HG03571 (cell line): ENCODE results near the gene FARS2.

Source experiments
- ATAC-seq: cut with Tn5 transposase; IDR thresholded peaks from one replicate; pipeline ENCODE4 v1.9.1; 2021; ENCODE audit not compliant: unreplicated experiment

FARS2 gene

GRCh38 chr6:5365436-5366195 lies 104.3 kb downstream of the FARS2 start:
- no peak for ATAC-seq

- no peak for ATAC-seq
These were observed 105.6 kb downstream of the FARS2 start for GRCh38 chr6:5366941-5367340.

- ATAC-seq, result no peak
These were observed 106.2 kb downstream of the FARS2 start for GRCh38 chr6:5367510-5367909.

- no peak for ATAC-seq
These were observed 112.1 kb downstream of the FARS2 start for GRCh38 chr6:5373430-5373829.

- no peak for ATAC-seq
These were observed 117.0 kb downstream of the FARS2 start for GRCh38 chr6:5378331-5378730.

GRCh38 chr6:5379647-5380242 lies 118.4 kb downstream of the FARS2 start:
- no peak for ATAC-seq

- ATAC-seq, result no peak
These were observed 122.5 kb downstream of the FARS2 start for GRCh38 chr6:5383856-5384255.

- ATAC-seq, result no peak
These were observed 123.0 kb downstream of the FARS2 start for GRCh38 chr6:5384276-5384675.

- ATAC-seq, result no peak
These were observed 127.0 kb downstream of the FARS2 start for GRCh38 chr6:5388326-5388725.

- ATAC-seq, result no peak
These were observed 127.9 kb downstream of the FARS2 start for GRCh38 chr6:5389086-5389745.

- no peak for ATAC-seq
These were observed 128.9 kb downstream of the FARS2 start for GRCh38 chr6:5390177-5390576.

GRCh38 chr6:5394280-5394679 lies 133.0 kb downstream of the FARS2 start:
- no peak for ATAC-seq

- no peak for ATAC-seq
These were observed 134.4 kb downstream of the FARS2 start for GRCh38 chr6:5395719-5396118.

GRCh38 chr6:5398530-5398929 lies 137.2 kb downstream of the FARS2 start:
- no peak for ATAC-seq

GRCh38 chr6:5399391-5399790 lies 138.1 kb downstream of the FARS2 start:
- ATAC-seq, result no peak

GRCh38 chr6:5401845-5402738 lies 140.8 kb downstream of the FARS2 start:
- ATAC-seq, result no peak

GRCh38 chr6:5403076-5403475 lies 141.8 kb downstream of the FARS2 start:
- ATAC-seq, result no peak

GRCh38 chr6:5403609-5404008 lies 142.3 kb downstream of the FARS2 start:
- no peak for ATAC-seq

- ATAC-seq, result no peak
These were observed 144.7 kb downstream of the FARS2 start for GRCh38 chr6:5405976-5406375.

- ATAC-seq, result no peak
These were observed 150.1 kb downstream of the FARS2 start for GRCh38 chr6:5411414-5411813.

- ATAC-seq, result no peak
These were observed 150.7 kb downstream of the FARS2 start for GRCh38 chr6:5412017-5412416.
